H1 (cell line): ENCODE measurements around the gene GAS6. TPM values are rescaled to one million over a fixed set of nuclear protein-coding genes. Genes with fewer than 3 reads are reported as not detected.

Source experiments
- CTCF ChIA-PET: fragments of 300-600 bp; sonication (Branson Sonifier 250); formaldehyde crosslinking; loops from one replicate; lab custom pipeline; 2021; ENCODE audit not compliant: partially characterized antibody; lab: Charles Lee
- POLR2A ChIA-PET: fragments of 300-600 bp; sonication (Branson Sonifier 250); formaldehyde crosslinking; loops from one replicate; lab custom pipeline; 2021; ENCODE audit warnings: inconsistent platforms; ENCODE audit not compliant: partially characterized antibody; lab: Charles Lee
- DNase-seq, 2 experiments: peaks; one replicate each; pipeline versions ENCODE4 v3.0.0 to v3.0.0-alpha.2; 2010 to 2022; ENCODE audit warnings: low spot score in 2 of 2, low read depth in 1 of 2, mixed read lengths in 1 of 2
- FAIRE-seq: peaks from 2 replicates; lab custom pipeline; 2011; peaks lifted over from hg19 to GRCh38; lab: Jason Lieb, UNC
- H2AFZ ChIP-seq: 2 replicates; pipeline ENCODE4 v1.8.1; 2012; ENCODE audit warnings: low read length, inconsistent platforms
- H2AK5ac ChIP-seq: 2 replicates; pipeline ENCODE4 v1.6.1; 2013; ENCODE audit warnings: low read depth, low read length
- H2BK120ac ChIP-seq: replicated peaks from 2 replicates; pipeline ENCODE3; 2013; ENCODE audit warnings: low read depth, low read length, inconsistent platforms
- H2BK12ac ChIP-seq: 2 replicates; pipeline ENCODE4 v1.6.1; 2013; ENCODE audit warnings: low read depth, low read length
- H2BK15ac ChIP-seq: 2 replicates; pipeline ENCODE4 v1.6.1; 2013; ENCODE audit warnings: low read length
- H2BK20ac ChIP-seq: 2 replicates; pipeline ENCODE4 v1.6.1; 2013; ENCODE audit warnings: low read length
- H2BK5ac ChIP-seq: 2 replicates; pipeline ENCODE4 v1.6.1; 2013; ENCODE audit warnings: low read depth, low read length
- H3K14ac ChIP-seq: 2 replicates; pipeline ENCODE4 v1.6.1; 2013; ENCODE audit warnings: inconsistent platforms; ENCODE audit not compliant: insufficient read length
- H3K18ac ChIP-seq: 2 replicates; pipeline ENCODE4 v1.6.1; 2013; ENCODE audit warnings: low read length; ENCODE audit errors: extremely low read depth
- H3K23ac ChIP-seq: 2 replicates; pipeline ENCODE4 v1.6.1; 2013; ENCODE audit warnings: inconsistent platforms; ENCODE audit not compliant: insufficient read length
- H3K23me2 ChIP-seq: 2 replicates; pipeline ENCODE4 v1.6.1; 2013; ENCODE audit warnings: low read depth, low read length
- H3K27ac ChIP-seq: 2 replicates; pipeline ENCODE4 v1.6.1; 2011; ENCODE audit warnings: low read depth, low read length, inconsistent platforms
- H3K27me3 ChIP-seq, 4 experiments: replicated peaks in 1 of 4; 1 replicate in 1 of 4; 2 replicates in 3 of 4; pipeline versions ENCODE4 v1.6.1 to v1.8.1; 2011 to 2013; ENCODE audit warnings: low read length in 3 of 4, mild to moderate bottlenecking in 3 of 4, inconsistent platforms in 2 of 4, mixed read lengths in 2 of 4, moderate library complexity in 1 of 4; ENCODE audit not compliant: control insufficient read depth in 3 of 4, insufficient read depth in 3 of 4; ENCODE audit errors: extremely low read depth in 1 of 4
- H3K36me3 ChIP-seq, 4 experiments: 2 replicates each; pipeline versions ENCODE4 v1.6.1 to v1.8.1; 2011 to 2013; ENCODE audit warnings: mild to moderate bottlenecking in 4 of 4, low read length in 3 of 4, moderate library complexity in 2 of 4, control low read depth in 1 of 4, inconsistent platforms in 1 of 4; ENCODE audit not compliant: insufficient read depth in 4 of 4, control insufficient read depth in 2 of 4
- H3K4ac ChIP-seq: replicated peaks from 2 replicates; pipeline ENCODE3; 2013; ENCODE audit warnings: low read length, low read depth, mixed read lengths, inconsistent platforms; ENCODE audit not compliant: insufficient read length
- H3K4me1 ChIP-seq, 4 experiments: replicated peaks in 1 of 4; 1 replicate in 1 of 4; 2 replicates in 3 of 4; pipeline versions ENCODE4 v1.6.1 to v1.8.1; 2011 to 2013; ENCODE audit warnings: low read length in 3 of 4, inconsistent platforms in 2 of 4, mixed read lengths in 1 of 4; ENCODE audit not compliant: insufficient read depth in 4 of 4, control insufficient read depth in 3 of 4
- H3K4me2 ChIP-seq, 2 experiments: 2 replicates each; pipeline versions ENCODE4 v1.6.1 to v1.8.1; 2011 to 2013; ENCODE audit warnings: low read depth in 2 of 2, low read length in 2 of 2, control low read depth in 1 of 2, inconsistent platforms in 1 of 2, mild to moderate bottlenecking in 1 of 2; ENCODE audit not compliant: insufficient read depth in 1 of 2
- H3K4me3 ChIP-seq, 4 experiments: fragments of 200-600, 300-600 bp in 1 of 4; sonication (generic), shearing (Covaris generic), sonication (Bioruptor Twin) in 1 of 4; 2 replicates each; pipeline versions ENCODE4 v1.5.1 to v1.8.1; 2011 to 2016; ENCODE audit warnings: low read length in 4 of 4, low read depth in 3 of 4, control low read depth in 2 of 4, inconsistent platforms in 2 of 4, mild to moderate bottlenecking in 2 of 4, mixed read lengths in 1 of 4, moderate library complexity in 1 of 4; ENCODE audit not compliant: insufficient read depth in 2 of 4; ENCODE audit errors: extremely low read depth in 1 of 4
- H3K56ac ChIP-seq: replicated peaks from 2 replicates; pipeline ENCODE3; 2013; ENCODE audit warnings: low read depth, mild to moderate bottlenecking, mixed read lengths, low read length, inconsistent platforms; ENCODE audit not compliant: insufficient read length
- H3K79me1 ChIP-seq: 2 replicates; pipeline ENCODE4 v1.6.1; 2013; ENCODE audit warnings: low read depth, low read length, control low read depth
- H3K79me2 ChIP-seq, 2 experiments: 2 replicates each; pipeline versions ENCODE4 v1.6.1 to v1.8.1; 2012 to 2013; ENCODE audit warnings: low read length in 2 of 2, mild to moderate bottlenecking in 2 of 2, inconsistent platforms in 1 of 2; ENCODE audit not compliant: insufficient read depth in 2 of 2, control insufficient read depth in 1 of 2
- H3K9ac ChIP-seq, 4 experiments: replicated peaks in 1 of 4; 1 replicate in 1 of 4; 2 replicates in 3 of 4; pipeline versions ENCODE4 v1.6.1 to v1.8.1; 2011 to 2013; ENCODE audit warnings: low read depth in 3 of 4, low read length in 3 of 4, control low read depth in 2 of 4, mild to moderate bottlenecking in 2 of 4, moderate library complexity in 2 of 4, inconsistent platforms in 1 of 4; ENCODE audit errors: extremely low read depth in 1 of 4
- H3K9me3 ChIP-seq, 2 experiments: 2 replicates each; pipeline versions ENCODE4 v1.6.1 to v1.8.1; 2012 to 2013; ENCODE audit warnings: mild to moderate bottlenecking in 2 of 2, moderate library complexity in 2 of 2, control low read depth in 1 of 2, inconsistent platforms in 1 of 2, low read depth in 1 of 2, low read length in 1 of 2, mixed read lengths in 1 of 2; ENCODE audit not compliant: insufficient read depth in 2 of 2
- H4K20me1 ChIP-seq, 2 experiments: replicated peaks in 1 of 2; 2 replicates each; pipeline versions ENCODE3 to v1.8.1; 2011 to 2013; ENCODE audit warnings: inconsistent platforms in 2 of 2, low read length in 2 of 2, mild to moderate bottlenecking in 1 of 2; ENCODE audit not compliant: insufficient read depth in 2 of 2, control insufficient read depth in 1 of 2
- H4K5ac ChIP-seq: 2 replicates; pipeline ENCODE4 v1.6.1; 2013; ENCODE audit warnings: low read length, low read depth, mixed read lengths, inconsistent platforms; ENCODE audit not compliant: insufficient read length
- H4K8ac ChIP-seq: 2 replicates; pipeline ENCODE4 v1.8.0; 2013; ENCODE audit warnings: mild to moderate bottlenecking, moderate library complexity, low read length, inconsistent platforms; ENCODE audit not compliant: insufficient read depth; ENCODE audit errors: extremely low read depth
- H4K91ac ChIP-seq: replicated peaks from 2 replicates; pipeline ENCODE3; 2013; ENCODE audit warnings: low read length, mixed read lengths, inconsistent platforms; ENCODE audit not compliant: insufficient read length
- HDAC2 ChIP-seq, 2 experiments: fragments of 300-600 bp in 1 of 2; sonication (generic) in 1 of 2; IDR thresholded peaks; 2 replicates each; pipeline ENCODE4 v1.6.1; 2011 to 2012; ENCODE audit warnings: low read depth in 2 of 2, low read length in 2 of 2, mild to moderate bottlenecking in 2 of 2, moderate library complexity in 2 of 2, borderline replicate concordance in 1 of 2, inconsistent platforms in 1 of 2
- JUN ChIP-seq: IDR thresholded peaks from 2 replicates; pipeline ENCODE4 v1.6.1; 2011; ENCODE audit warnings: low read depth, mild to moderate bottlenecking, improper control_type of control experiment, low read length
- JUND ChIP-seq: IDR thresholded peaks from 2 replicates; pipeline ENCODE4 v1.6.1; 2011; ENCODE audit warnings: mild to moderate bottlenecking, improper control_type of control experiment, low read length
- RNF2 ChIP-seq: fragments of 200-900, 300-1000 bp; sonication (generic); IDR thresholded peaks from 2 replicates; pipeline ENCODE4 v1.7.1; 2016; ENCODE audit warnings: borderline replicate concordance, low read depth, mild to moderate bottlenecking, antibody characterized with exemption, low read length; ENCODE audit not compliant: poor library complexity, severe bottlenecking; ENCODE audit errors: missing control alignments
- SAP30 ChIP-seq: fragments of 300-600 bp; sonication (generic); IDR thresholded peaks from 2 replicates; pipeline ENCODE4 v1.7.1; 2012; ENCODE audit warnings: low read length, moderate library complexity, mild to moderate bottlenecking, inconsistent platforms; ENCODE audit not compliant: insufficient read depth, insufficient replicate concordance
- SP2 ChIP-seq: IDR thresholded peaks from 2 replicates; pipeline ENCODE4 v1.6.1; 2012; ENCODE audit warnings: mild to moderate bottlenecking, low read length, inconsistent platforms
- TBP ChIP-seq: IDR thresholded peaks from 2 replicates; pipeline ENCODE4 v1.6.1; 2011; ENCODE audit warnings: low read depth, low read length, improper control_type of control experiment
- WGBS, 2 experiments: shearing (Covaris generic) in 1 of 2; methylation state at CpG; one replicate each; pipeline versions ENCODE4 v1.1.6 to v1.1.7; 2013 to 2015; ENCODE audit warnings: low lambda C conversion rate in 2 of 2, mixed read lengths in 2 of 2, inconsistent platforms in 1 of 2, low coverage in 1 of 2, missing lambda C conversion rate in 1 of 2; ENCODE audit not compliant: insufficient replicate concordance in 2 of 2, insufficient coverage in 1 of 2, insufficient read length in 1 of 2; ENCODE audit errors: extremely low coverage in 1 of 2, missing lambda C conversion rate in 1 of 2; 5-methylcytosine and 5-hydroxymethylcytosine counted together
- polyA plus RNA-seq, 7 experiments: library from polyadenylated mRNA; depleted of rRNA in 3 of 7; stranded (reverse) in 5 of 7; unstranded in 2 of 7; fragments of >200 nt in 5 of 7; fragments of 200-250 nt in 2 of 7; gene quantifications; 1 replicate in 5 of 7; 2 replicates in 1 of 7; 4 replicates in 1 of 7; pipeline versions ENCODE4 v1.2.1 to v1.2.3, GENCODE V29; 2011 to 2013; ENCODE audit warnings: missing spikeins in 2 of 7, mixed read lengths in 2 of 7
- total RNA-seq: library from RNA; stranded (reverse); fragmentation: NEBNext Ultra II Directional; extraction: Animal tissue kit (Norgen Biotek cat#: 25700); gene quantifications from 2 replicates; pipeline ENCODE4 v1.2.1, GENCODE V29; 2021

GAS6 gene
- total and polyA plus RNA-seq, 2 of the 8 experiments (the other 6 are each of a cell fraction or from before 2014, with no cell fraction given) = 18.6 to 31.0 TPM

DNA sequence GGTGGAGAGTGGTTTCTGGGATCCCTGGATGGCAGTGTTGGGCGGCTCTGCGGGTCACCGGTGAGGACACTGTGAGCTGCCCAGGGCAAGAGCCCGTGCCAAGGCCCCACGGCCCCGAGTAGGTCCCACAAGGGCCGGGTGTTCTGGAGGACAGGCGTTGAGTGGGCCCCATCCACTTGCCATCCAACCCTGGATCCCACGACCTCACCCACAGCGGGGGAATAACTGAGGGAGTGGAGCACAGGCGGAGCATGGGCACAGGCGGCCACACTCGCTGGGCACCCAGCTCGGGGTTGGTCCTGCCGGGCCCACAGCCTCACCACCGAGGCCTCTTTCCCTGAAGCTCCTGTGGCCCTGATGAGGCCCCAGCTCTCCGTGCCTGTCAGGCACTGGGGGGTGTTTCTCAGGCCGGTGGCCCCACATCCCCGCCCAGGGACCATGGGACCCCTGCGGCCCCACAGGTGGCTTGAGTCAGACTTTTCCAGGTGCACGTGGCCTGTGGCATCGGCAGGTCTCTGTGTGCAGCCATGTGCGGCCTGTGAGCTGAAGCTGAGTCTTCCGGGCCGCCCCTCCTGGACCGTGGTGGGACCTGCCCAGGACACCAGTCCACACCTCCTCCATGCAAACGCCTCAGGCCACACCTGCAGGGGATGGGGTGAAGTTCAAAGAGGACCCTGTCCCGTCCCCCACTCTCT lies 88.3 kb downstream of the GAS6 start:
- Histone ChIP-seq H3K18ac (no peak overlapping the region), H3K4ac (no peak overlapping the region), H3K79me1 (peaks cover 6% of the 10 kb centered on the region), H3K4me2 (no peak overlapping the region), H3K27me3 (peaks cover 0 to 5% (median 0%) of the 10 kb centered on the region in 4 experiments; a peak in 1 of 7 replicates), H2BK5ac (no peak overlapping the region), H3K23ac (no peak overlapping the region), H3K23me2 (peaks cover 9% of the 10 kb centered on the region; the same call in 1 of the 2 replicates), H3K56ac (no peak overlapping the region), H4K5ac (no peak overlapping the region), H3K4me3 (no peak overlapping the region), H3K27ac (no peak overlapping the region), H2AFZ (no peak overlapping the region), H2BK15ac (no peak overlapping the region), H2AK5ac (no peak overlapping the region), H3K36me3 (no peaks in the 10 kb centered on the region; a peak in 1 of 8 replicates), H3K4me1 (no peaks in the 10 kb centered on the region; a peak in 1 of 7 replicates)
- DNase-seq = no peak
- no peak for FAIRE-seq
- ChIA-PET CTCF (interaction anchor here (0.6 to 1.2 kb wide), 4 partner anchors 19 to 47 kb away, joined by 3 read pairs; no protein-coding TSS in a partner anchor), POLR2A (interaction anchor here (0.8 kb wide), 1 partner anchor 10 kb away, joined by 3 read pairs; no protein-coding TSS in a partner anchor)
- 91% methylated on average over 25 of the region's 28 CpGs; no CpG with 5 or more reads in 1 of the 2 experiments for WGBS, 2 experiments
- TF ChIP-seq RNF2 (no peak), JUND (no peak), HDAC2 (IDR thresholded peaks at IDR 0.05; ENCODE audit: borderline replicate concordance in 1 of 2, low read depth in 2 of 2, low read length in 2 of 2) (no peak), JUN (no peak), SAP30 (no peak), SP2 (no peak), TBP (no peak)
- TF ChIP-seq, all 59 proteins: peak for 0
- Histone ChIP-seq H4K20me1 (peaks cover 0 to 10% of the 10 kb centered on the region in 2 experiments), H3K14ac (no peak overlapping the region), H3K9ac (no peak overlapping the region), H2BK12ac (no peak overlapping the region), H3K79me2 (peaks cover 0 to 5% of the 10 kb centered on the region in 2 experiments; a peak in 1 of 4 replicates), H2BK20ac (no peak overlapping the region), H4K8ac (no peak overlapping the region), H4K91ac (no peak overlapping the region), H3K9me3 (no peaks in the 10 kb centered on the region), H2BK120ac (no peak overlapping the region)
